Measurements from ENCODE around the gene MRPL11. TPM values are rescaled to one million over a fixed set of nuclear protein-coding genes. Genes with fewer than 3 reads are reported as not detected.

MRPL11 gene
- polyA plus RNA-seq, 4 donors: 57.0 to 118 (median 64.1) TPM

DNA sequence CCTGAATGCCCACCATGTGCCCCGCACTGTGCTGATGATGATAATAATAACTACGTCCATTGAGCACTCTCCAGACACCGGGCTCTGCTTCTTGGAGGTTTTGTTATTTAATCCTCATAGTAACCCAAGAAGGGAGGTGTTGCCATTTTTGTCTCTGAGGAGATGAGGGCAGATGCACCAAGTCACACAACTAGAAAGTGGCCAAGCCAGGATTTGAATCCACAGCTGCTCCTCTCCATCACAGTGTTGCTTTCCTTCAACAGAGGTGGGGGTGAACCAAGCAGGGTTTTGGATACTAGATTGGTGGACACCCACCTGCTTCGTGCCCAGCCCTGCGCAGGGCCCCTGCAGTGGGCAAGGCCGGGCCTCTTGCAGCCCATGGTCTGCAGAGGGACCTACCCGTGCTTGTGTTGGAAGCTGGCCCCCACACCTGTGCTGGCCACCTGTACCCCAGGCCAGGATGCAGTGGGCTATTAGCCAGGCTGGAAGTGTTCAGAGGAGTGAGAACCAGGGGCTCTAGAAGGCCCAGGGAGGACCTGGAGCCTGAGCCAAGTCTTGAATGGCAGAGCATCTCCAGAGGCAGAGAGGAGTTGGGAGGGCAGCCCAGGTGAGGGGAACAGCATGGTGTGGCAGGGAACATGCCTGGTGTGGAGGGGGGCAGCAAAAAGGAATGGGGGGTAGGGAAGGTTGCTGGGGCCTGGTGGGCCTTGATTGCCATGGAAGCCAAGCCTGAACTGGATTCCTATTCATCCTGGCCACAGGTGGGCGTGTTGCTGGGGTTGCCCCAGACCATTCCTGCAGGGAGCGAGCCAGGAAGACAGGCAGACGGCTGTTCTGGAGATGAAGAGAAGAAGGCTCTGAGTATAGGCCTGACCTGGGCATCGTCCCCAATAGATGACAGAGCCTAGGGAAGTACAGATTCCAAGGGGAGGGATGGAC is 38.9 kb upstream of the MRPL11 start:
- Histone ChIP-seq H3K36me3 (ENCODE audit: control insufficient read depth in 3 of 3, insufficient read depth in 2 of 3, low read depth in 1 of 3, low read length in 3 of 3) (peaks cover 0 to 51% (median 0%) of the 10 kb centered on the region in 3 donors), H3K9me3 (ENCODE audit: control insufficient read depth in 2 of 2, insufficient read depth in 1 of 2, low read depth in 1 of 2, low read length in 1 of 2) (no peaks in the 10 kb centered on the region), H3K4me3 (ENCODE audit: low read depth in 1 of 3, low read length in 3 of 3) (no peak overlapping the region), H3K27me3 (ENCODE audit: control insufficient read depth in 3 of 3, insufficient read depth in 3 of 3, low read length in 3 of 3) (no peaks in the 10 kb centered on the region), H3K4me1 (ENCODE audit: control insufficient read depth in 3 of 3, insufficient read depth in 2 of 3, low read depth in 1 of 3, low read length in 2 of 3) (peaks cover 3 to 12% (median 4%) of the 10 kb centered on the region in 3 donors), H3K27ac (ENCODE audit: low read depth in 1 of 3, low read length in 2 of 3) (no peak overlapping the region)
- DNase-seq (no peak), FAIRE-seq (no peak)
- 84 to 92% (median 92%) methylated on average over 11 of the region's 11 CpGs for WGBS, 3 donors

DNA sequence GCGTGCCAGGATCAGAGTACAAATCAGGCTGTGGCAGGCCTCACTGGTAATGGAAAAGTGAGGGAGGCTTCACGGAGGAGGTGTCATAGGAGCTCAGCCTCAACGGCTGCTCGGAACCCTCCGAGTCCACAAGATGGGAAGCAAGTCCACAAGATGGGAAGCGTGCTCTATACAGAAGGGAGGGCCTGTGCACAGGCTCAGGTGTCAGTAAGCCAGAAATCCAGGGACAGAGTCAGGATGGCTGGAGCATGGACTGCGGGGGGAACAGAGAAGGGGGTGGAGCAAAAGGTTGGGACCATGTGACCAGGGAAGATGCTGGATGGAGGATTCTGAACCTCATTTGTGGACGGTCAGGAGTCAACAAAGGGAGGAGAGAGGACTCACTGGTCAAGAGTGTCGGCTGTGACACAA is 38.2 kb upstream of the MRPL11 start:
- Histone ChIP-seq H3K27me3 (ENCODE audit: control insufficient read depth in 3 of 3, insufficient read depth in 3 of 3, low read length in 3 of 3) (no peaks in the 10 kb centered on the region), H3K9me3 (ENCODE audit: control insufficient read depth in 2 of 2, insufficient read depth in 1 of 2, low read depth in 1 of 2, low read length in 1 of 2) (no peaks in the 10 kb centered on the region), H3K4me3 (ENCODE audit: low read depth in 1 of 3, low read length in 3 of 3) (no peak overlapping the region), H3K27ac (ENCODE audit: low read depth in 1 of 3, low read length in 2 of 3) (no peak overlapping the region), H3K4me1 (ENCODE audit: control insufficient read depth in 3 of 3, insufficient read depth in 2 of 3, low read depth in 1 of 3, low read length in 2 of 3) (peaks cover 3 to 12% (median 4%) of the 10 kb centered on the region in 3 donors), H3K36me3 (ENCODE audit: control insufficient read depth in 3 of 3, insufficient read depth in 2 of 3, low read depth in 1 of 3, low read length in 3 of 3) (peaks cover 0 to 53% (median 0%) of the 10 kb centered on the region in 3 donors)
- FAIRE-seq (no peak), DNase-seq (no peak)
- WGBS, 3 donors: 66 to 77% (median 75%) methylated on average over 9 of the region's 9 CpGs

DNA sequence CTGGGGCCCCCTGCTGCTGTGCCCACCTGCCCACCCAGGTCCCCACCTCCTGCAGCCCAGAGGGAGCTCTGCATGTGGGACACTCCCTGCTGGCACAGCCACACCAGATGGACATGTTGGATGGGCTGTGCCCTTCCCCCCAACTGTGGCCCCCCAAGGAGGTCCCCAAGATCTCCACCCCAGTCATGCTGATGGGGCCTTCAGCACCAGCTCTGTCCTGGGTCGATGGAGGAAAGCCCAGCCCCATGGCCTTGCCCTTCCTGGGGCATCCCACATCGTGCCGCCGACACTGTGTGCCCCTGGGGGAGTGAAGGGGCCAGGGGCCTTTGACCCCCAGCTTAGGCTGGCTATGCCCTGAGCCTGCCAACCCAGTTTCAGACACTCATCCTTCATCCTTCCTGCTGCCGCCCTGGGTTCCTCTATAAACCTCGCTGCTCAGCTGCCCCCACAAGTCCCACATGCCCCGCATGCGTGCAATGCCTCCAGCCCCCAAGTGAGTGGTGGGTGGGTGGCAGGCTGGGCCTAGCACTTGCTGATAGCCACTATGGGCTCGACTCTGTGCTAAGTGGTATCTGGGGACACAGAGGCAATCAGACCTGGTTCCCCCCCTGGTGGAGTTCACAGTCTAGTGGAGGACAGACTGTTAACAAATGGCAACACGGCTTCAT is 37.7 kb upstream of the MRPL11 start:
- DNase-seq: no peak
- Histone ChIP-seq H3K27me3 (ENCODE audit: control insufficient read depth in 3 of 3, insufficient read depth in 3 of 3, low read length in 3 of 3) (no peaks in the 10 kb centered on the region), H3K4me3 (ENCODE audit: low read depth in 1 of 3, low read length in 3 of 3) (no peak overlapping the region), H3K36me3 (ENCODE audit: control insufficient read depth in 3 of 3, insufficient read depth in 2 of 3, low read depth in 1 of 3, low read length in 3 of 3) (peaks cover 0 to 54% (median 0%) of the 10 kb centered on the region in 3 donors), H3K27ac (ENCODE audit: low read depth in 1 of 3, low read length in 2 of 3) (no peak overlapping the region), H3K9me3 (ENCODE audit: control insufficient read depth in 2 of 2, insufficient read depth in 1 of 2, low read depth in 1 of 2, low read length in 1 of 2) (no peaks in the 10 kb centered on the region), H3K4me1 (ENCODE audit: control insufficient read depth in 3 of 3, insufficient read depth in 2 of 3, low read depth in 1 of 3, low read length in 2 of 3) (peaks cover 2 to 12% (median 3%) of the 10 kb centered on the region in 3 donors)
- no peak for FAIRE-seq
- 76 to 82% (median 77%) methylated on average over 10 of the region's 10 CpGs for WGBS, 3 donors

DNA sequence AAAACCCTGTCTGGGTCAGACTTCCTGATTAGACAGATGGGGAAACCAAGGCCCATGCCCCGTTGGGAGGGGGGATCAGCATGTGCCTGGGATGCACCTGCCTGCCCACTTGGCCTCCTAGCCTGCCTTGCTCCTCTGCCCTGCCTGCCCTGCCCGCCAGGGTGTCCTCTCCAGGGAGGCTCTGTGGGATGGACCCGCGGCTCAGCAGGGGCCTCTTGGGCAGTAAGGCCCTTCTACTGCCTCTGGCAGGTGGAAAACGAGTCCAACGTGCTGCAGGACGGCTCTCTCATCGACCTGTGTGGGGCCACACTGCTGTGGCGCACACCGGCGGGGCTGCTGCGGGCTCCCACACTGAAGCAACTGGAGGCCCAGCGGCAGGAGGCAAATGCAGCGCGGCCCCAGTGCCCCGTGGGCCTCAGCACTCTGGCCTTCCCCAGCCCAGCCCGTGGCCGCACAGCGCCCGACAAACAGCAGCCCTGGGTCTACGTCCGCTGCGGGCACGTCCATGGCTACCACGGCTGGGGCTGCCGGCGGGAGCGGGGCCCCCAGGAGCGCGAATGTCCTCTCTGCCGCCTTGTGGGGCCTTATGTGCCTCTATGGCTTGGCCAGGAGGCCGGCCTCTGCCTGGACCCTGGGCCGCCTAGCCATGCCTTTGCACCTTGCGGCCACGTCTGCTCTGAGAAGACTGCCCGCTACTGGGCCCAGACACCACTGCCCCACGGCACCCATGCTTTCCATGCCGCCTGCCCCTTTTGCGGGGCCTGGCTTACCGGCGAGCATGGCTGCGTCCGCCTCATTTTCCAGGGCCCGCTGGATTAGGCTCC is 36.9 kb upstream of the MRPL11 start:
- DNase-seq (no peak), FAIRE-seq (no peak)
- no peaks in the 10 kb centered on the region for H3K9me3 ChIP-seq (ENCODE audit: control insufficient read depth in 2 of 2, insufficient read depth in 1 of 2, low read depth in 1 of 2, low read length in 1 of 2)
- H3K27ac ChIP-seq (ENCODE audit: low read depth in 1 of 3, low read length in 2 of 3): no peak overlapping the region
- peaks cover 0 to 7% (median 2%) of the 10 kb centered on the region in 3 donors for H3K4me1 ChIP-seq (ENCODE audit: control insufficient read depth in 3 of 3, insufficient read depth in 2 of 3, low read depth in 1 of 3, low read length in 2 of 3)
- H3K36me3 ChIP-seq (ENCODE audit: control insufficient read depth in 3 of 3, insufficient read depth in 2 of 3, low read depth in 1 of 3, low read length in 3 of 3): peaks cover 0 to 58% (median 0%) of the 10 kb centered on the region in 3 donors
- 91 to 94% (median 93%) methylated on average over 25 to 44 of the region's 44 CpGs for WGBS, 3 donors
- H3K27me3 ChIP-seq (ENCODE audit: control insufficient read depth in 3 of 3, insufficient read depth in 3 of 3, low read length in 3 of 3): no peaks in the 10 kb centered on the region
- no peak overlapping the region for H3K4me3 ChIP-seq (ENCODE audit: low read depth in 1 of 3, low read length in 3 of 3)

DNA sequence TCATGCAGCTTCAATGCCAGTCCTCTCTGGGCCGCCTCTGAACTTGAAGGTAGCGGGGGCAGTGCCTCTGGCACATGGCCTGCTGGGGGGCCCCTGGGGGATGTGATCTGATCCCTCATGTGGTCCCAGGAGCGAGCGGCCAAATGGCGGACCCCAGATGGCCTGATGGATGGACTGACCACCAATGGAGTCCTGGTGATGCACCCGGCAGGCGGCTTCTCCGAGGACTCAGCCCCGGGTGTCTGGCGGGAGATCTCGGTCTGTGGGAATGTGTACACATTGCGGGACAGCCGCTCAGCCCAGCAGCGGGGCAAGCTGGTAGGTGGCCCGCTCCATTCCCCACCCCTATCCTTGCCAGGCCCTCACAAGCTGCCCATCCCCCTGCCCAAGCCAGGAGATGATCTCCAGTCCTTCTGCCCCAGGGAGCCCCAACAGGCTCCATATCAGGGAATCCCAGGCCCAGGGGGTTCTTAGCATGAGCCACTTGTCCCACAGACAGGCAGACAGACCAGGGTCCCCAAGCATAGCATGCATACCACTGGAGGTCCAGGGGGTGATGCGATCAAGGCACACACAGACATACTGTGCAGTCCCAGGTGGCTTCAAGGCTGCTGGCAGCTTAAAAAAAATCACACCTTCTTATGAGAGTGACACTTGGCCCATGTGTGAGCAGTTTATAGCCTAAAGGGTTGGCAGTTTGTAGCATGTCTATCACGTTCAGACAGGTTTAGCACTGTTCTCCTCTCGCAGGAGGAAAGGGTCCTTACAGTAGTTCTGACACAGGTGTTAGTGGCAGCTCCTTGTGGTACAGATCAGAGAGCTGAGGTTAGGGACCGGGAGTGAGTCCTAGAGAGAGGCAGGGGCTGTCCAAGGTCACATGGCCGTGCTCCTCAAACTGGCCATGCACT is 35.2 kb upstream of the MRPL11 start:
- Histone ChIP-seq H3K27ac (ENCODE audit: low read depth in 1 of 3, low read length in 2 of 3) (no peak overlapping the region), H3K9me3 (ENCODE audit: control insufficient read depth in 2 of 2, insufficient read depth in 1 of 2, low read depth in 1 of 2, low read length in 1 of 2) (no peaks in the 10 kb centered on the region), H3K4me3 (ENCODE audit: low read depth in 1 of 3, low read length in 3 of 3) (no peak overlapping the region), H3K27me3 (ENCODE audit: control insufficient read depth in 3 of 3, insufficient read depth in 3 of 3, low read length in 3 of 3) (no peaks in the 10 kb centered on the region), H3K4me1 (ENCODE audit: control insufficient read depth in 3 of 3, insufficient read depth in 2 of 3, low read depth in 1 of 3, low read length in 2 of 3) (peaks cover 0 to 4% (median 0%) of the 10 kb centered on the region in 3 donors), H3K36me3 (ENCODE audit: control insufficient read depth in 3 of 3, insufficient read depth in 2 of 3, low read depth in 1 of 3, low read length in 3 of 3) (peaks cover 0 to 63% (median 0%) of the 10 kb centered on the region in 3 donors)
- FAIRE-seq: no peak
- DNase-seq: no peak
- 89 to 90% (median 89%) methylated on average over 15 to 20 of the region's 20 CpGs for WGBS, 3 donors

DNA sequence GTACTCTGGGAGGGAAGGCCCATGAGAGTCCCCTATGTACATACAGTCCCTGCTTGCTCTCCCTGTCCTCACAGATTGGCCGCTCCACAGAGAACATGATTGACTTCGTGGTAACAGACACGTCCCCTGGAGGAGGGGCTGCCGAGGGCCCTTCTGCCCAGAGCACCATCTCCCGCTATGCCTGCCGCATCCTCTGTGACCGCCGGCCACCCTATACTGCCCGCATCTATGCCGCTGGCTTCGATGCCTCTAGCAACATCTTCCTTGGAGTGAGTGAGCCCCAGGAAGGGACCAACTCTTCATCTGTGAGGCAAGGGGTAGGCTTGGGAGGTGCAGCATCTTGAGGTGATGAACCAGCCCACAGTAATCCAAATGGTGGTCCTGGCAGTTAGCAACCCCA is 34.5 kb upstream of the MRPL11 start:
- Histone ChIP-seq H3K4me3 (ENCODE audit: low read depth in 1 of 3, low read length in 3 of 3) (no peak overlapping the region), H3K4me1 (ENCODE audit: control insufficient read depth in 3 of 3, insufficient read depth in 2 of 3, low read depth in 1 of 3, low read length in 2 of 3) (no peaks in the 10 kb centered on the region), H3K27me3 (ENCODE audit: control insufficient read depth in 3 of 3, insufficient read depth in 3 of 3, low read length in 3 of 3) (no peaks in the 10 kb centered on the region), H3K36me3 (ENCODE audit: control insufficient read depth in 3 of 3, insufficient read depth in 2 of 3, low read depth in 1 of 3, low read length in 3 of 3) (peaks cover 0 to 63% (median 0%) of the 10 kb centered on the region in 3 donors), H3K9me3 (ENCODE audit: control insufficient read depth in 2 of 2, insufficient read depth in 1 of 2, low read depth in 1 of 2, low read length in 1 of 2) (no peaks in the 10 kb centered on the region), H3K27ac (ENCODE audit: low read depth in 1 of 3, low read length in 2 of 3) (no peak overlapping the region)
- WGBS, 3 donors: 91 to 97% (median 95%) methylated on average over 11 of the region's 11 CpGs
- DNase-seq (no peak), FAIRE-seq (no peak)

DNA sequence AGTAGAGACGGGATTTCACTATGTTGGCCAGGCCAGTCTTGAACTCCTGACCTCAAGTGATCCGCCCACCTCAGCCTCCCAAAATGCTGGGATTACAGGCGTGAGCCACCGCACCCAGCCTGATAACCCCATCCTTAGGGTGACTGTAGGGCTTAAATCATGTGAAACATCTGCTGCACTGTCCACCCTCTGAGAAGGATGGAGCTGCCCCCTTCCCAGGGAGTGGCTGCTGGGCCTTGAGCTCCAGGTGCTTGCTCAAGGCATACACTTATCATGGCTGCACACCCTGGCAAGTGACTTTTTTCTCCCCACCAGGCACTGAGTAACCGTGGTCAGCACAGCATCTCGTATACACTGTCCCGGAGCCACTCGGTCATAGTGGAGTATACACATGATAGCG is 33.4 kb upstream of the MRPL11 start:
- Histone ChIP-seq H3K9me3 (ENCODE audit: control insufficient read depth in 2 of 2, insufficient read depth in 1 of 2, low read depth in 1 of 2, low read length in 1 of 2) (no peaks in the 10 kb centered on the region), H3K4me1 (ENCODE audit: control insufficient read depth in 3 of 3, insufficient read depth in 2 of 3, low read depth in 1 of 3, low read length in 2 of 3) (peaks cover 0 to 8% (median 0%) of the 10 kb centered on the region in 3 donors), H3K27me3 (ENCODE audit: control insufficient read depth in 3 of 3, insufficient read depth in 3 of 3, low read length in 3 of 3) (no peaks in the 10 kb centered on the region), H3K4me3 (ENCODE audit: low read depth in 1 of 3, low read length in 3 of 3) (no peak overlapping the region), H3K36me3 (ENCODE audit: control insufficient read depth in 3 of 3, insufficient read depth in 2 of 3, low read depth in 1 of 3, low read length in 3 of 3) (peaks cover 0 to 54% (median 0%) of the 10 kb centered on the region in 3 donors), H3K27ac (ENCODE audit: low read depth in 1 of 3, low read length in 2 of 3) (no peak overlapping the region)
- DNase-seq: no peak
- no peak for FAIRE-seq
- 88 to 91% (median 89%) methylated on average over 8 to 9 of the region's 9 CpGs for WGBS, 3 donors
